Activated T-cell treated with anti-CD3 and anti-CD28 coated beads, Interleukin-2, amount 50 U/mL, for 4 hours (primary cell): Measurements from ENCODE around the gene SLIT3. TPM values are rescaled to one million over a fixed set of nuclear protein-coding genes. Genes with fewer than 3 reads are reported as not detected.

Experiments used
- ATAC-seq, 2 donors: fragments of 200-7000 bp; cut with Tn5 transposase; one replicate each; pipeline ENCODE4 v1.10.0; 2021
- DNase-seq: peaks from one replicate; pipeline ENCODE4 v3.0.0-alpha.2; 2020
- H3K27me3 Mint-ChIP-seq: one replicate; pipeline ENCODE4 v1.8.0; 2021; ENCODE audit warnings: low read depth, mixed read lengths
- H3K36me3 Mint-ChIP-seq: one replicate; pipeline ENCODE4 v1.8.0; 2022; ENCODE audit warnings: mixed read lengths; ENCODE audit not compliant: insufficient read depth
- H3K4me1 Mint-ChIP-seq: one replicate; pipeline ENCODE4 v1.8.0; 2021; ENCODE audit warnings: low read depth, mixed read lengths
- H3K4me3 Mint-ChIP-seq: one replicate; pipeline ENCODE4 v1.8.0; 2021; ENCODE audit warnings: mild to moderate bottlenecking, moderate library complexity, mixed read lengths
- H3K9me3 Mint-ChIP-seq: one replicate; pipeline ENCODE4 v1.8.0; 2021; ENCODE audit warnings: mixed read lengths
- total RNA-seq, 3 donors: library from RNA; stranded (reverse); gene quantifications; one replicate each; pipeline ENCODE4 v1.2.1, GENCODE V29; 2021

Gene SLIT3
- total RNA-seq, 3 donors from 2014 or later: 0.03 to 0.16 (median 0.03) TPM

DNA sequence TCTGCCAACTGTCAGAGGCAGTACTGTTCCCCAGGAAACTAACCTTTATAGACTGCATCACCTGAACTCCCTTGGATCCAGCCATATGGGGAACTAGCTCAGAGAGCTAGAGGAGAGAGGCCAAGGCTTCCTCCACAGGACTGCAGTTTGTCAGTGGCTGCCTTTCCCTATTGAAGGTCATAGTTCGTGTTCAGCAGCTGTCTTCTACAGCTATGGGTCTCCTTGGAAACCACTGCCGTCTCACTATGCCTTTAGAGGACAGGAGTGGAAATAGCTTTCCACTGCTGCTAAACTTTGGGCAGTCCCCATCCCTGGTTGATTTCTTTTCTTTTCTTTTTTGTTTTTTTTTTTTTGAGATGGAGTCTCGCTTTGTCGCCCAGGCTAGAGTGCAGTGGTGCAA lies 4.4 kb upstream of the SLIT3 start:
- no peak for DNase-seq
- Mint-ChIP-seq H3K4me3 (no peak overlapping the region), H3K27me3 (peaks cover 45% of the 10 kb centered on the region), H3K4me1 (peaks cover 4% of the 10 kb centered on the region), H3K36me3 (no peaks in the 10 kb centered on the region), H3K9me3 (no peaks in the 10 kb centered on the region)
- no peak for ATAC-seq

DNA sequence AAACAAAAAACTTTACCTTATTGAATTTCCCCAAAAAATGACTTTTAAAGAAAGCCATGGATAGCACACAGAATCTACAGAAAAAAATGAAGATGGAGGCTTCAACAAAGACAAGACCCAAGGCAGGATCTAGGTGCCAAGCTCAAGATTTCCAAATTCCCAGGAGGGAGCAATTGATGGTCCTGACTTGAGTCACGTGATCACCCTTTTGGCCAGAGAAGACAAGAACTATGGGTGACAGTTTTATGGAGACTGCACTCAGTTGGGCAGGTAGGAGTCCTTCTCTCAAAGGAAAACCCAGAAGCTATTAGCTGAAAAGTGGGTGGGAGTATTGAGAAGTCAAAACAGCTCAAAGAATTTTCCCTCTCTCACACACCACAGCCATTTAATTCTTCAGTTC lies 3.2 kb upstream of the SLIT3 start:
- peaks cover 56% of the 10 kb centered on the region for H3K27me3 Mint-ChIP-seq
- no peaks in the 10 kb centered on the region for H3K9me3 Mint-ChIP-seq

DNA sequence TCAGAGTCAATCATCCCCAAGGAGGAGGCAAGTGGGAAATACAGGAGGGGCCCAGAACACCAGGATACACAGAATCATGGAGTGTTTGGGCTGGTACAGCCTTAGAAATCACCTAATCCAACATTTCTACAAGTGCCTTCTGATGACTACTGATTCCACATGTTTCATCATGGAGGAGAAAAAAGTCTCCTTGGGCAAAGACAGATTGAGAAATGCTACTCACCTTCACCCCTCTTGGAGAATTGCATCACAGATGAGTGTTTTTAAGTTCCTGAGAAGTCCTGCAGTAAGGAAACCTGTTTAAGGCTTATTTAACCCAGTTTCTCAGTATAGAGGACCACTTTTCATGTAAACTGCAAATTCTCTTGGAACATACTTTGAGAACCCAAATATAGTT lies 2.2 kb upstream of the SLIT3 start:
- no peaks in the 10 kb centered on the region for H3K9me3 Mint-ChIP-seq
- no peak overlapping the region for H3K4me3 Mint-ChIP-seq

More for the DNA sequence above, 3.2 kb upstream of the SLIT3 start:
- no peak overlapping the region for H3K4me3 Mint-ChIP-seq
- peaks cover 4% of the 10 kb centered on the region for H3K4me1 Mint-ChIP-seq
- ATAC-seq (no peak), DNase-seq (no peak)
- H3K36me3 Mint-ChIP-seq: no peaks in the 10 kb centered on the region

DNA sequence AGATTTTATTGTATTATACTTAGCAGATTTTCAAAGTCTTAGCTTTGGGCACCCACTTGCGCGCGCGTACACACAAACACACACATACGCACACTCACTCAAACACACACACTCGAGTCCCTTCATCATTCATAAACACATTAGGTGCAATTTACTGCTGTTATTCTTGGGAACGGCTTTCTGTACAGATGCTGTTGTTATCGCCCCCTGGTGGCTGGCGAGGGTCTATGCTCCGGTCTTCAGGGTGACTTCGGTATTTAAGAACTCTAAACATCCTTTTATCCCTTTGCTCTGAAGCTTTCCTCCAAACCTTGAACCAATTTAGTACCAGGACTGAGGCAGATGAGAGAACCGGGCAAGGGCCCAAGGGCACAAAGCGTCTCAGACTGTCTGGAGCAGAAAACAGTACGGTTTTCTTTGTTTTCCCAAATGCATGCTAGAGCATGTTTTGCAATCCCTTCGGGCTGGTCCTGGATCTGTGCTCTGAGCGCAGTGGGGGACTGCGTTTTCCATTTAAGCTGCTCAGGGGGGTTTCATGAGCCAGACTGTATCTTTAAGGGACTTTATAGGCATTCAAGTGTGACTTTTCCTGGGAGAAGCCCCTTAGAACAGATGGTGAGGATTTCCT lies 1.7 kb upstream of the SLIT3 start:
- Mint-ChIP-seq H3K36me3 (no peaks in the 10 kb centered on the region), H3K4me3 (no peak overlapping the region), H3K4me1 (peaks cover 4% of the 10 kb centered on the region), H3K27me3 (peaks cover 59% of the 10 kb centered on the region), H3K9me3 (no peaks in the 10 kb centered on the region)
- ATAC-seq: no peak
- DNase-seq: peak; percentile 25

More for the DNA sequence above, 2.2 kb upstream of the SLIT3 start:
- peaks cover 62% of the 10 kb centered on the region for H3K27me3 Mint-ChIP-seq
- H3K4me1 Mint-ChIP-seq: peaks cover 4% of the 10 kb centered on the region
- ATAC-seq (no peak), DNase-seq (no peak)
- no peaks in the 10 kb centered on the region for H3K36me3 Mint-ChIP-seq

DNA sequence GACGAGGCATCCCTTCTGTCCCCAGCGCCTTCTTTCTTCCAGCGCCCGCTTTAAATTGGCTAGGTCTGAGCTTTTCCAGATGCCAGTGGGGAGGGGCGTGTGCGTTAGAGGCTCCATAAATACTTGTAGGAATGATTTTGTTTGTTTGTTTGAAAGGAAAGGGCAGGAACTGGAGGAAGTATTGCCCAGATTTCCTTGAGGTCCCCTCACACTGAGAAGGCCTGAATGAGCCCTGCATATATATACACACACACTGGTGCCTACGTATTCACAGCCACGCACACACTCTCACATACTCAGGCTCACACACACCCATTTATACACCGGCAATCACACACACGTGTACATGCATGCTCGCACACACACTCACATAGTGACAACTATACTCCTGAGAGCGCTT lies 1.0 kb upstream of the SLIT3 start:
- Mint-ChIP-seq H3K4me3 (no peak overlapping the region), H3K36me3 (no peaks in the 10 kb centered on the region), H3K27me3 (peaks cover 57% of the 10 kb centered on the region), H3K4me1 (peaks cover 4% of the 10 kb centered on the region), H3K9me3 (no peaks in the 10 kb centered on the region)
- no peak for ATAC-seq
- DNase-seq: no peak

DNA sequence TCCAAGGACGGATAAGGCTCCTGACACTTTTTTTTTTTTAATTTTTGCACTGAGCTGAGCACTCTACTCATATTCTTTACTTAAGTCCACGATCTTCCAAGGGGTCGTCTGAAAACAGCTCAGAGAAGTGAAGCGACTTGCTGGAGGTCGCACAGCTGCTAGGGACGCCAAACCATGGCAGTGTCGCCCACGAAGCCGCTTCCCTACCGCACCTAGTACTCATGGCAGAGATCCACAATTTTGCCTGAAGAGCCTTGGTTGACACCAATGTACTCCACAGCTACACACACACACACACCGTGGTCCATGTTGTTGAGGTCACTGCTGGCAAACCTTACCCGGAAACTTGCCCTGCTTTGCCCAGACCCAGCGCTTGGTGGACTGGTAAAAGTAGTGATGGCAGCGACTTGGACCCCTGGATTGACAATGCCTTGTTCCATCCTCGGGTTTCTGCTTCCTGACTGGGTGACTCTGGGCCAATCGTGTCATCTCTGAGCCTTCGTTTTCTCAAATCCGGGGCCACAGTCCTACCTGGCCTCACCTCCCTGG lies 521 bp upstream of the SLIT3 start:
- Mint-ChIP-seq H3K27me3 (peaks cover 54% of the 10 kb centered on the region), H3K4me3 (no peak overlapping the region), H3K9me3 (no peaks in the 10 kb centered on the region), H3K4me1 (peaks cover 4% of the 10 kb centered on the region), H3K36me3 (no peaks in the 10 kb centered on the region)
- no peak for ATAC-seq
- DNase-seq: no peak

DNA sequence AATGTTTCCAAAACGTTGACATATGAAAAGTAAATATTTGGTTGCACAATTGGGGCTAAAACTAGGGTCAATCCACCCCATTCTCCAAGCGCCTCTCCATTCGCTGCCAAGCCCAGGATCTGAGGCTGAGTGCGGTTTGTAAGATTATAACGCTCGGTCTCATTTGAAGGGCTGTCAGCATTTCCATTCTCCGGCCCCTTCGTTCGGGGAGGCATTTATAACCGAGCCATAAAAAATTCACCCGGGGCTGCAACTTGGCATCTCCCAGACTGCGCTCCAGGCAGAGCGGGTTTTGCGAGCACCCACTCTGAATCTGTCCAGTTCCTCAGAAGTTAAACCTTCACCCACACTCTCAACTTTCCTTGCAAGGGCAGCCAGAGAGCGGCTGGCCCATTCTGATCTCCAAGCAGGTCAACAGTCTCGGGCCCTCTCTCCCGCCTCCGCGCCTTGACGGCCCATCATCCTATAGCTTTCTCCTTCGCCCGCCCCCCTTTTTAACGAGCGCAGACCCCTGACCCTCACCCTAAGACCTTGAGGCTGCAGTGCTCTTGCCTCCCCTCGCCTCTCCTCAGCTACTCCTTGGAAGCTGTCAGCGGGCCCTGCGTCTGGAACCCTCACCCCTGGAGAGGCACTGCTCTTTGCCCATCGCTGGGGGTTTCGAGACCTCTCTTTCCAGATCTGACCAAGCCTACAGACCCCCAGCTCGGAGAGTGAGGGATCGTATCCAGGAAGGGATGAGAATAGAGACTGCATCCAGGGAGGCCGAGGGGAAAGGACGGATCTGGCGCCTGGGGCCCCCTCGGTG lies 1.1 kb downstream of the SLIT3 start:
- Mint-ChIP-seq H3K27me3 (peaks cover 48% of the 10 kb centered on the region), H3K9me3 (no peaks in the 10 kb centered on the region), H3K4me3 (no peak overlapping the region), H3K4me1 (peaks cover 4% of the 10 kb centered on the region), H3K36me3 (no peaks in the 10 kb centered on the region)
- ATAC-seq: no peak
- no peak for DNase-seq

- DNase-seq (no peak), ATAC-seq (no peak)
- Mint-ChIP-seq H3K27me3 (peaks cover 43% of the 10 kb centered on the region), H3K4me1 (peaks cover 4% of the 10 kb centered on the region), H3K4me3 (no peak overlapping the region), H3K9me3 (no peaks in the 10 kb centered on the region), H3K36me3 (no peaks in the 10 kb centered on the region)
Measured at GRCh38 chr5:169299191-169299662, 1.7 kb downstream of the SLIT3 start.

- no peak for ATAC-seq
- H3K4me1 Mint-ChIP-seq: peaks cover 4% of the 10 kb centered on the region
- no peak overlapping the region for H3K4me3 Mint-ChIP-seq
- no peak for DNase-seq
- peaks cover 35% of the 10 kb centered on the region for H3K27me3 Mint-ChIP-seq
- no peaks in the 10 kb centered on the region for H3K9me3 Mint-ChIP-seq
- no peaks in the 10 kb centered on the region for H3K36me3 Mint-ChIP-seq
Measured at GRCh38 chr5:169298193-169298592, 2.7 kb downstream of the SLIT3 start.

GRCh38 chr5:169296419-169297143 lies 4.4 kb downstream of the SLIT3 start:
- DNase-seq (no peak), ATAC-seq (no peak)
- Mint-ChIP-seq H3K27me3 (peaks cover 22% of the 10 kb centered on the region), H3K9me3 (no peaks in the 10 kb centered on the region), H3K4me1 (no peaks in the 10 kb centered on the region), H3K4me3 (no peak overlapping the region), H3K36me3 (no peaks in the 10 kb centered on the region)

GRCh38 chr5:169295306-169295705 lies 5.6 kb downstream of the SLIT3 start:
- Mint-ChIP-seq H3K9me3 (no peaks in the 10 kb centered on the region), H3K27me3 (peaks cover 17% of the 10 kb centered on the region), H3K36me3 (no peaks in the 10 kb centered on the region), H3K4me3 (no peak overlapping the region), H3K4me1 (no peaks in the 10 kb centered on the region)
- DNase-seq (no peak), ATAC-seq (no peak)

DNA sequence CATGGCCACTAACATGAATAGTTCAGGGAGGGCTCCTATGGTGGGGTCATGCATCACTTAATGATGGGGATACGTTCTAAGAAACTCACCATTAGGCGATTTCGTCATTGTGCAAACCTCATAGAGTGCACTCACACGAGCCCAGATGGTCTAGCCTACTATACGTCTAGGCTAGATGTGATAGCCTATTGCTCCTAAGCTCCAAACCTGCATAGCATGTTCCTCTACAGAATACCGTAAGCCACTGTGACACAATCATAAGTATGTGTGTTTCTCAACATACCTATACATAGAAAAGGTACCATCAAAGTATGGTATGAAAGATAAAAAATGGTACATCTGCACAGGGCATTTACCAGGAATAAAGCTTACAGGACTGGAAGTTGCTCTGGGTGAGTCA lies 6.3 kb downstream of the SLIT3 start:
- H3K4me3 Mint-ChIP-seq: no peak overlapping the region

DNA sequence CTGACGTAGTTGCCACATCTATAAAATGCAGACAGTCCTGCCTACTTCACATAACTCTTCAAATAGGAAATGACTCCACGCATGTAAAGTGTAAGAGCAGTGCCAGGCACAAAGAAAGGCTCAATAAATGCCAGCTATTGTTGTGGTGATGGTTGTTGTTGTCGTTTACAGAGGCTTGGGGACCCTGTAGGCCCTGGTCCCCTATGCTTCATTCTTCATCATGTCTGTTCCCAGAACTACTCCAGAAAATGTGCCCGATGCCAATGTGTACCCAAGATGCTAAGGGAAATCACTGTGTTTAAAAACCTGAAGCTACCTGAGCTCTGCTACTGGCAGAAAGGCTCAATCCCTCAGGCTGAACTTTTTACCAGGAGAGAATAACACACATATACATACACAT lies 9.1 kb downstream of the SLIT3 start:
- no peaks in the 10 kb centered on the region for H3K36me3 Mint-ChIP-seq
- H3K9me3 Mint-ChIP-seq: no peaks in the 10 kb centered on the region
- H3K4me1 Mint-ChIP-seq: no peaks in the 10 kb centered on the region
- ATAC-seq: no peak
- DNase-seq: no peak
- H3K4me3 Mint-ChIP-seq: no peak overlapping the region
- H3K27me3 Mint-ChIP-seq: peaks cover 2% of the 10 kb centered on the region

More for the DNA sequence above, 6.3 kb downstream of the SLIT3 start:
- peaks cover 11% of the 10 kb centered on the region for H3K27me3 Mint-ChIP-seq
- ATAC-seq: no peak
- no peak for DNase-seq
- H3K4me1 Mint-ChIP-seq: no peaks in the 10 kb centered on the region
- no peaks in the 10 kb centered on the region for H3K36me3 Mint-ChIP-seq
- H3K9me3 Mint-ChIP-seq: no peaks in the 10 kb centered on the region

GRCh38 chr5:169290895-169291294 lies 10.0 kb downstream of the SLIT3 start:
- Mint-ChIP-seq H3K4me1 (no peaks in the 10 kb centered on the region), H3K4me3 (no peak overlapping the region), H3K36me3 (no peaks in the 10 kb centered on the region), H3K9me3 (no peaks in the 10 kb centered on the region), H3K27me3 (peaks cover 2% of the 10 kb centered on the region)
- DNase-seq (no peak), ATAC-seq (no peak)
